ENCODE data around the gene CADPS. TPM values are rescaled to one million over a fixed set of nuclear protein-coding genes. Genes with fewer than 3 reads are reported as not detected.

CADPS gene
- polyA plus RNA-seq, 3 donors, result 1.2 to 3.8 (median 1.9) TPM

- no peak for DNase-seq (ENCODE audit: extremely low read depth in 1 of 11, low read depth in 9 of 11, low spot score in 4 of 11)
Measured at GRCh38 chr3:62718011-62718410, 157.2 kb downstream of the CADPS start.

DNA sequence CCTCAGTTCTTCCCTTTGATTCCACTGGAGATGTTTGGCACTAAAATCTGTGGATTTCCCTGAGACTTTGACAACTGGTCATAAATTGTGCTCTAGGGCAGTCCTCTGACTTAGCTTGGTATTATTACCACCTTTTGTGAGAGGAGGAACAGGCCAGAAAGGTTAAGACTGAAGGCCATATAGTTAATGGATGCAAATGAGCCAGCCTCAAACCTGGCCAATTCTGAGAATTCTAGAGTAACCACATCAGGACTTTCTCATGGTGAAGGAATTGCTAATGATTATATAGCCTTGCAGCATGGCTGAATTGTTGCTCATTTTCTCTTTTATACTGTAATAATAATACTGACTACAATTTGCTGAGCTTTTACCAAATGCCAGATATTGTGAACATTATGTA is 162.5 kb downstream of the CADPS start:
- no peak for DNase-seq (ENCODE audit: extremely low read depth in 1 of 11, low read depth in 9 of 11, low spot score in 4 of 11)

DNA sequence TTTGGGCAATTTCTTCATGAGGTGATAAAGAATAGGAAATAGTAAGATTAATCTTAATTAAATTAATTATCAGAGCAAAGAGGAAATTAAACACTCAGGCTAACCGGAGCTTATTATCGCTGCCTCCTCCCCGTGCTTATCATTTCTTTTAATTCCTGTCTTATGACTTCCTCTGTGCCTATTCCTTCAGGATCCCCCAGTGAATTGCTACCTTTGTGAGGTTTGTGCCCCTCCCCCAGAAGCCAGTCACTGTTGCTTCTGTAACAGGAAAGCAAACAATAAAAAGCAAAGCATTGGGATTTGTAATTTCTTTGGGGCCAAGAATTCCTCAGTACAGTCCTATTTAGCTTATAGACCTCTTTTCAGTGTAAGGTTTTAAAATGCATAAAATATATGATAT is 164.5 kb downstream of the CADPS start:
- no peak for DNase-seq (ENCODE audit: extremely low read depth in 1 of 11, low read depth in 9 of 11, low spot score in 4 of 11)

GRCh38 chr3:62708638-62709373 is 166.4 kb downstream of the CADPS start:
- DNase-seq (ENCODE audit: extremely low read depth in 1 of 11, low read depth in 9 of 11, low spot score in 4 of 11), result peak in 4 of 11 donors; percentile 3 to 19 (median 14)

- no peak for DNase-seq (ENCODE audit: extremely low read depth in 1 of 11, low read depth in 9 of 11, low spot score in 4 of 11)
Measured at GRCh38 chr3:62705721-62706120, 169.5 kb downstream of the CADPS start.

GRCh38 chr3:62703451-62704167 is 171.6 kb downstream of the CADPS start:
- DNase-seq (ENCODE audit: extremely low read depth in 1 of 11, low read depth in 9 of 11, low spot score in 4 of 11), result no peak

- no peak for DNase-seq (ENCODE audit: extremely low read depth in 1 of 11, low read depth in 9 of 11, low spot score in 4 of 11)
Measured at GRCh38 chr3:62700357-62700756, 174.9 kb downstream of the CADPS start.

DNA sequence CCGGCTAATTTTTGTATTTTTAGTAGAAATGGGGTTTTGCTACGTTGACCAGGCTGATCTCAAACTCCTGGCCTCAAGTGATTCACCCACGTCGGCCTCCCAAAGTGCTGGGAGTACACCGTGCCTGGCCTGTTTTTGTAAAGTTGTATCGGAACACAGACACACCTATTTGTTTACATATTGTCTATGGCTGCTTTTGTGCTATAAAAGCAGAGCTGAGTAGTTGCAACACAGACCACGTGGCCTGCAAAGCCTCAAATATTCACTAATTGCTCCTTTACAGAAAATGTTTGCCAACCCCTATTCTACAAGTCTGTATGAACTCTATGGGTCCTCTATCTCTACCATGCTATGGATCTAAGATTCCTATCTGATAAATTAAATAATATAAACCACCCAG is 175.5 kb downstream of the CADPS start:
- DNase-seq (ENCODE audit: extremely low read depth in 1 of 11, low read depth in 9 of 11, low spot score in 4 of 11), result no peak

DNA sequence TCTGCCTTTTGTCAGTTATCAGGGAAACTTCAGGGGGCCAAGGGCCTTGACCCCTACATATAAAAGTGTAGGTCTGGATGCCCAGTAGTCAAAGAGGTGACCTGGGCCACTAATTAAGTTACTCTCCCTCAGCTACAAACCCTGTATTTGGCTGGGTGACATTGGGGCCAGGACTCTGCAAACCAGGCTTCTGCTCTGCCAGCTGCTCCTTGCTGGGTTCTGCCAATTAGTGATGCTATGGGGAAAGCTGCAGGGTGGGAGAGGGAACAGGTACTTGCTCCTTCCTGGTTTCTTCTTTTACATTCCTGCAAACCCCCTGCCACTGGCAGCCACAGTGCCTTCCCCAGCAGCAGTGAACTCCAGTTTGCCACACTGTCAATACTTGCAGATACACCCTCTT is 179.2 kb downstream of the CADPS start:
- DNase-seq (ENCODE audit: extremely low read depth in 1 of 11, low read depth in 9 of 11, low spot score in 4 of 11), result no peak

DNA sequence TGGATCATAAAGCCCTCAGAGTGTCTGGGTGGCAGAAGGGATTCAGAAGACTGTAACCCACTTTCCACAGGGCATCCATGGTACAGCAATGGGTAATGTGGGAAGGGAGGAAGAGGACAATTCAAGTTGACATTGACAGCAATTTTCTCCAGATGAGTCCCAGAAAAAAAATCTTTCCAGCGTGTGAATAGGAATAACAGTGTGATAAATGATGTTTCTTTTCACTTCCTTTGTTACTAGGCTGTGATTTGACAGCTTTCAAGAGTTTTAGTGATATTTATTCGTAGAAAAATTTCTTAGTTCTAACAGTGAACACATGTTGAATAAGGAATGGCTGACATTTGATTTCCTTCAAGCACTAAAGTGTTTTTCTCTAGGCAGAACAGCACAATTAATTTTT is 186.4 kb downstream of the CADPS start:
- no peak for DNase-seq (ENCODE audit: extremely low read depth in 1 of 11, low read depth in 9 of 11, low spot score in 4 of 11)

GRCh38 chr3:62688050-62688449 is 187.2 kb downstream of the CADPS start:
- DNase-seq (ENCODE audit: extremely low read depth in 1 of 11, low read depth in 9 of 11, low spot score in 4 of 11), result no peak

GRCh38 chr3:62686503-62687294 is 188.5 kb downstream of the CADPS start:
- DNase-seq (ENCODE audit: extremely low read depth in 1 of 11, low read depth in 9 of 11, low spot score in 4 of 11), result no peak

DNA sequence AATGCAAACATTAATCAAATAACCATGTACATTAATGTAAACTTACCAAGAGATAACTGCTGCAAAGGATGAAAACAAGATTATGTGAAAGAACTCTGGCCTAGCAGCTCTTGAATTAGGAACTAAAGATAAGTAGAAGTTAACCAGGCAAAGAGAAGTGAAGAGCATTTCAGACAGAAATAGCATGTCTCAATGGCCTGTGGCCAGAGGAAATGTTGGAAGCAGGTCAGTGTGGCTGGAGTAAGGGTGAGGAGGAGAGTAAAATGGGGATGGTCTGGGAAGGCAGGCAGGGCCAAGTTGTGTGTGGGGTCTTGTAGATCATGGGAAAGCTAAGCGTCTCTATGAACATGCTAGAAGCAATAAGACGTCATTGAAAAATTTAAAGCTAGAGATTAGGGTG is 192.4 kb downstream of the CADPS start:
- no peak for DNase-seq (ENCODE audit: extremely low read depth in 1 of 11, low read depth in 9 of 11, low spot score in 4 of 11)

DNA sequence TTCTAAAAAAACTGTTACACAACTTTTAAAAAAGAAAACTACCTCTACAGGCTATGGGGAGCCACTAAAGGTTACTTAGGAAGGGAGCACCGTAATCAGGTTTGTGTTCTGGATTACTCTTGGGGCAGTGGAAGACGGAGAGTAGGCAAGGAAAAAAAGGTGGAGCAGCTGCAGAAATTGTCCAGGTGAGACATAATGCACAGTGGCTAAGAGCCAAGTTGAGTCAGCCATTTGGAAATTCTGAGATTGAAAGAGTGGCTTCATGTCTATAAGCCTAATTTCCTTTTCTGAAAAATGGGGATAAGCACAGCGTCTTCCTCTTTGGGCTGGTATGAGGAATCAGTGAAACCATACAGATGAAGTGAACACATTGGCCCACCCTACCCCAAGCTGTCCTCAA is 195.2 kb downstream of the CADPS start:
- DNase-seq (ENCODE audit: extremely low read depth in 1 of 11, low read depth in 9 of 11, low spot score in 4 of 11), result no peak

GRCh38 chr3:62678841-62679240 is 196.4 kb downstream of the CADPS start:
- no peak for DNase-seq (ENCODE audit: extremely low read depth in 1 of 11, low read depth in 9 of 11, low spot score in 4 of 11)

DNA sequence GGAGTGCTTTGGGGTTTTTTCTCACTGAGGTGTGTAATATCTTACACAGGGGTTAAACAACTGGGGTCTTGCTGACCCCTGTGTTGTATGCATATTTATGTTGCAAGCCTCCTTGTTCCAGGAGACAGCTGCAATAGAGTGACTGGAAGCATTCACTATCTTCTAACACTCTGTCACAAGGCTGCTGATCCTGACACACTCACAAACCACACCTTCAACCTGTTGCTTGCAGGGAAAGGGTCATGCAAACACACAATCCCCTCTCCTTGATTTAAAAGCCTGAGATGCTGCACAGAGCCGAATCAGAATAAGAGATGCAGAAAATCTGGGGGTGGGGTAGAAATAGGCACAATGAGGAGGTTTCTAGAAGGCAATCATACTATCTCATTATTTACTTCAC is 197.3 kb downstream of the CADPS start:
- no peak for DNase-seq (ENCODE audit: extremely low read depth in 1 of 11, low read depth in 9 of 11, low spot score in 4 of 11)

- no peak for DNase-seq (ENCODE audit: extremely low read depth in 1 of 11, low read depth in 9 of 11, low spot score in 4 of 11)
Measured at GRCh38 chr3:62676689-62677271, 198.4 kb downstream of the CADPS start.

DNA sequence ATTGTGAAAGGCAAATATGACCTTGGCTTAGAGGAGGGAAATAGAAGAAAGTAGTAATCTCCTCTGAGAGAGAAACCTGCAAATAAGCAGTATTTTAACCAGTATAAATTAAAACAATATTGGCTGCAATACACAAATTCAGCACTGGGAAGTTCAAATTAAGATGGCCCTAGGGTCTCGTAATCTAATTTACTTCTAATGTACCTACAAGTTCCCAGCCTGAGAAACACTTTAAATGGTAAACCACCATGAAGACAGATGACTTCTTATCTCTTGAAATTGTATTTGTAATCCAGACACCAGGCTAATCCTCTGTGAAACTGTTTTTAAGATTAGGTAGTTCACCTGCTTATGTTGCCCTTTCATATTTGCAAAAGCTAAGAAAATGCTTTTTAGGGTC is 199.7 kb downstream of the CADPS start:
- DNase-seq (ENCODE audit: extremely low read depth in 1 of 11, low read depth in 9 of 11, low spot score in 4 of 11), result no peak

GRCh38 chr3:62672988-62673313 is 202.3 kb downstream of the CADPS start:
- no peak for DNase-seq (ENCODE audit: extremely low read depth in 1 of 11, low read depth in 9 of 11, low spot score in 4 of 11)

All from renal cortex interstitium (tissue), 11 donors.